ENCODE data around the gene JHY.
"Not testable (repeated sequence)": the region's sequence is repeated elsewhere in the genome, so short reads cannot be mapped to it uniquely, and the experiment has no call there.

- not testable (repeated sequence) for TF ChIP-seq CTCF (conservative IDR thresholded peaks at IDR 0.05; ENCODE audit: low read length); EZH2phosphoT487 (IDR thresholded peaks at IDR 0.05; ENCODE audit: borderline replicate concordance)
Measured at GRCh38 chr11:122863154-122863553, 19.4 kb upstream of the JHY start.
